B cell (primary cell): Measurements from ENCODE around the gene CELF2.

Experiments
- CTCF ChIP-seq: fragments of 200-600 bp; IDR thresholded peaks from one replicate; pipeline ENCODE4 v1.8.0; 2022; ENCODE audit warnings: antibody characterized with exemption, mild to moderate bottlenecking
- EZH2 ChIP-seq: IDR thresholded peaks from 2 replicates; pipeline ENCODE4 v1.6.1; 2012; ENCODE audit warnings: borderline replicate concordance, low read depth, mild to moderate bottlenecking, moderate library complexity, low read length; ENCODE audit not compliant: insufficient read depth, poor library complexity, severe bottlenecking

DNA sequence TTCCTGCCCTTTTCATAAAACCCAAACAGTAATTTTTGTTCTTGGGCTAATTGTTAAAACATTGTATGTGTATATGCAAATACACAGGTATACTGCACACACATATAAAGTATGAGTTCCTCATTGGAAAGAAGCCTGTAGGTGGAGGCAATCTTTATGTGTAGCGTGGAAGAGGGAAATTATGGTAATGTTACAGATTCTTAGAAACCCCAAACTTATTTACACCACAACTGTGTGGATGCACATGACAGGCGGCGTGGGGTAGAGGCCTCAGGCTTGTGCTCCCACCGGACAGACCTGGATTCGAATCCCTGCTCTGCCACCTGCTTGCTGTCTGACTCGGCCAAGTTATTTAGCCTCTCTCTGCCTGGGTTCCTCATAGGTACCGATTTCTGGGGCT is 223.0 kb downstream of the CELF2 start:
- TF ChIP-seq CTCF: no peak
- no peak for TF ChIP-seq EZH2
